GM12873 (cell line): ENCODE data around the gene LZTS3.

ENCODE experiments used
- TF ChIP-seq, protein P1 (sequence below): IDR thresholded peaks from 2 replicates; pipeline ENCODE4 v1.5.1; 2012; ENCODE audit warnings: low read depth, mild to moderate bottlenecking, moderate library complexity, low read length, control low read depth; ENCODE audit not compliant: insufficient read depth; ENCODE audit errors: missing control alignments

Gene LZTS3

GRCh38 chr20:3150908-3151307 lies 22.4 kb downstream of the LZTS3 start:
- TF ChIP-seq, protein P1, sequence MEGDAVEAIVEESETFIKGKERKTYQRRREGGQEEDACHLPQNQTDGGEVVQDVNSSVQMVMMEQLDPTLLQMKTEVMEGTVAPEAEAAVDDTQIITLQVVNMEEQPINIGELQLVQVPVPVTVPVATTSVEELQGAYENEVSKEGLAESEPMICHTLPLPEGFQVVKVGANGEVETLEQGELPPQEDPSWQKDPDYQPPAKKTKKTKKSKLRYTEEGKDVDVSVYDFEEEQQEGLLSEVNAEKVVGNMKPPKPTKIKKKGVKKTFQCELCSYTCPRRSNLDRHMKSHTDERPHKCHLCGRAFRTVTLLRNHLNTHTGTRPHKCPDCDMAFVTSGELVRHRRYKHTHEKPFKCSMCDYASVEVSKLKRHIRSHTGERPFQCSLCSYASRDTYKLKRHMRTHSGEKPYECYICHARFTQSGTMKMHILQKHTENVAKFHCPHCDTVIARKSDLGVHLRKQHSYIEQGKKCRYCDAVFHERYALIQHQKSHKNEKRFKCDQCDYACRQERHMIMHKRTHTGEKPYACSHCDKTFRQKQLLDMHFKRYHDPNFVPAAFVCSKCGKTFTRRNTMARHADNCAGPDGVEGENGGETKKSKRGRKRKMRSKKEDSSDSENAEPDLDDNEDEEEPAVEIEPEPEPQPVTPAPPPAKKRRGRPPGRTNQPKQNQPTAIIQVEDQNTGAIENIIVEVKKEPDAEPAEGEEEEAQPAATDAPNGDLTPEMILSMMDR, result no peak

GRCh38 chr20:3146732-3147341 lies 26.5 kb downstream of the LZTS3 start:
- TF ChIP-seq, protein P1, result no peak

DNA sequence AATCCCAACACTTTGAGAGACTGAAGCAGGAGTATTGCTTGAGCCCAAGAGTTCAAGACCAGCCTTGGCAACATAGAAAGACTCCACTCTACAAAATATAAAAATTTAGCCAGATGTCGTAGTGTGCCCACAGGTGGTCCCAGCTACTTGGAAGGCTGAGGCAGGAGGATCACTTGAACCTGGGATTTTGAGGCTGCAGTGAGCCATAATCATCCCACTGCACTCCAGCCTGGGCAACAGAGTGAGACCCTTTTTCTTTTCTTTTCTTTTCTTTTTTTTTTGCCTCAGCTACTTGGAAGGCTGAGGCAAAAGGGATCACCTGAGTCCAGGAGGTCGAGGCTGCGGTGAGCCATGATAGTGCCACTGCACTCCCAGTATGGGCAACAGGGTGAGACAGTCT lies 31.6 kb downstream of the LZTS3 start:
- TF ChIP-seq, protein P1, result no peak

DNA sequence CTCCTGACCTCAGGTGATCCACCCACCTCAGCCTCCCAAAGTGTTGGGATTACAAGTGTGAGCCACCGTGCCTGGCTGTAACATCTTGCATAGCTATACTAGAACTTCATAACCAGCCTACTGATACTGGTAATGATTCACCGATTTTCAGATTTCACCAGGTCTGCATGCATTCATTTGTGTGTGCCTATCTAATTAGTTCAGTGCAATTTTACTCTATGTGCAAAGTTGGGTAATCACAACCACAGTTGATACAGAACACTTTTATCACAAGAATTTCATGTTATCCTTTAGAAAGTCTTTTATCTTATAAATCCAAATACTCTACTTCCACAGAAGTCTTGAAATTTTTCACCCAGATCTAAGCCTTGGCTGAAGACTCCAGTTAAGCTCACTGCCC lies 35.9 kb downstream of the LZTS3 start:
- TF ChIP-seq, protein P1, result no peak

GRCh38 chr20:3135507-3136070 lies 37.8 kb downstream of the LZTS3 start:
- TF ChIP-seq, protein P1, result no peak

DNA sequence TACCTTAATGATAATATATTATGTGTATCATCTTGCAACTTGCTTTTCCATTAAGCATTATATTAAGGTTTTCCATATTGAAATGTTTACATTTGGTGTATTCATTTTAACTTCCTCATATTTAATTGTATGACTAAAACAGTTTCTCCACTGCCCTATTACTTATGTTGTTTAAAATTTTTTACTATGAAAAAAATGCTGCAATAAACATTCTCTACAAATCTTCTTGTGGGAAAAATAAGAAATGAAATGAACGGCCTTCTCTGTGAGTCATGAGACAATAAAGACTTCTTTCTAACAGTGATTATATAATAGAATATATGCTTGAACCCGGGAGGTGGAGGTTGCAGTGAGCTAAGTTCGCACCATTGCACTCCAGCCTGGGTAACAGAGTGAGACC lies 39.2 kb downstream of the LZTS3 start:
- TF ChIP-seq, protein P1, result no peak

DNA sequence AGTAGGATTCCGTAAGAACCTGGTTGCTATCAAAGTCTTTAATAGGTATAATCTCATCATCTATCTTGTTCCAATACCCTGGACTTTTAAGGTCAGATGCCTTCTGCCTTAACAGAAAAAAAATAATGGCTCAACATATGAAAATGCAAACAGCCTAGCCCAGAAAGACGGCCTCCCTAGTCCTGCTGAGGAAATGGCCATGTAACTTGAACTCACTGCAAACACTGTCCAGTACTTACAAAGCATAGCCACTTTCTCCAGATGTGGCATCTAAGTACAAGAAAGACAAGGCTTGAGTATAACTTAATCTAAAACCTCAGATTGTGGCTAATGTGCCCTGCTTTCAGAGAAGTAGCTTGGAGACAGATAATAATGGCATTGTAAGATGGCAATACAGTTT lies 40.2 kb downstream of the LZTS3 start:
- TF ChIP-seq, protein P1, result no peak
